IPS-NIHi11 (cell line): Measurements from ENCODE around the gene MYO1G.
A peak's percentile ranks its signal among the peaks of the same experiment; 100 is the strongest.
"Not testable (repeated sequence)": the region's sequence is repeated elsewhere in the genome, so short reads cannot be mapped to it uniquely, and the experiment has no call there.

Source experiments
- DNase-seq: peaks from one replicate; pipeline ENCODE4 v3.0.0; 2012; ENCODE audit warnings: mixed read lengths, low spot score

Gene MYO1G

DNA sequence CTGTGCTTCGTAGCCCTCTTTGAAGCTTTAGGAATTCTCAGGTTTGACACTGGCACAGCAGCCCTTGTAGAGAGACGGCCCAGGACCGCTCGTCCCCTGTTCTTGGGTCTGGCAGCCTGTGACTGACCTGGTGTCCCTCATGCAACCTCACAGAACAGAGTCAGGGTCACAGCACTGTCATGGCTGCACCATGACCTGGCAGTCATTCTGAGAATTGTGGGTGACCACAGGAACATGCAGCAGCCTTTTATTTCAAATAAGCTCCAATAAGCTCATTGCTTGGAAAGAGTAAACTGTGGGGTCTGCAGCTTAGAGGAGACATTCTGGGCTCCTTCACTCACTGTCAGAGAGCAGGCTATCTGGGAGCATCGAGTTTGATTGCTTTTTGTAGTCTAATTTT is 42.5 kb downstream of the MYO1G start:
- no peak for DNase-seq

DNA sequence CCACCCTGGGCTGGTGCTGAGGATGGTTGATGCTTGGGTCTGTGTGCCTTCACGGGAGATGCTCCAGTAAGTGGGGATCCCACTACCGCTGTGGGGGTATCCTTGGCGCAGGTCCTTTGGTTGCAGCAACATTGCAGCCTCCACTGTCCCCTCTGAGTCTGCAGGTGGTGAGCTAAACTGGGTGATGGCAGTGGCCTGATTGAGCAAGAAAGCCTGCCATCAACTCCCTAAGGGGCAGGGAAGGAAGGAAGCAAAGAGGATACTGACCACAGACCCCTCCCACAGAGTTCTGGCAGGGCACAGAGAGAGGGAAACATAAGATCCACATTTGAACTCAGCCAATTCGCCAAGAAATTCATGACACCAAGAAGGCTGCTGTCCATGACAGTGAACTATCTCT is 43.2 kb downstream of the MYO1G start:
- DNase-seq: no peak

DNA sequence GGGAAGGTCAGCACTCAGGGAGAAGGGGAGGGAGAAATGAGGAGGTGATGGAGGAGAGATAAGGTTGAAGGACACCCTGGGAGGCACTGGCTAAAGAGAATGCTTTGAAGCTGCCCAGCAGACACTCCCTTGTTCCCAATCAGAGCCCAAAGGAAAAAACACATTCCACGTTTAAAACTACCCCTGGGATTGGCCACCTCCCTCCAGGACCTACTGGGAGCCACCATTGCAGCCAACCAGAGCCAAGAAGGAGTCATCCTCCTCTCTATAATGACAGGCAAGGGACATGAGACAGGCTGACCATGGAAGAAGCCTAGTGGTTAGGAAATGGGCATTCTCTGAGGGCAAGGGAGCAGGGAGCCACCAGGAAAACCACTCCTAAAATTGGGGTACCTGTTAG is 43.8 kb downstream of the MYO1G start:
- DNase-seq: no peak

- not testable (repeated sequence) for DNase-seq
These were observed 44.3 kb downstream of the MYO1G start for GRCh38 chr7:44934510-44934909.

- no peak for DNase-seq
These were observed 47.9 kb downstream of the MYO1G start for GRCh38 chr7:44930921-44931320.

GRCh38 chr7:44922351-44922694 is 56.5 kb downstream of the MYO1G start:
- DNase-seq: no peak

DNA sequence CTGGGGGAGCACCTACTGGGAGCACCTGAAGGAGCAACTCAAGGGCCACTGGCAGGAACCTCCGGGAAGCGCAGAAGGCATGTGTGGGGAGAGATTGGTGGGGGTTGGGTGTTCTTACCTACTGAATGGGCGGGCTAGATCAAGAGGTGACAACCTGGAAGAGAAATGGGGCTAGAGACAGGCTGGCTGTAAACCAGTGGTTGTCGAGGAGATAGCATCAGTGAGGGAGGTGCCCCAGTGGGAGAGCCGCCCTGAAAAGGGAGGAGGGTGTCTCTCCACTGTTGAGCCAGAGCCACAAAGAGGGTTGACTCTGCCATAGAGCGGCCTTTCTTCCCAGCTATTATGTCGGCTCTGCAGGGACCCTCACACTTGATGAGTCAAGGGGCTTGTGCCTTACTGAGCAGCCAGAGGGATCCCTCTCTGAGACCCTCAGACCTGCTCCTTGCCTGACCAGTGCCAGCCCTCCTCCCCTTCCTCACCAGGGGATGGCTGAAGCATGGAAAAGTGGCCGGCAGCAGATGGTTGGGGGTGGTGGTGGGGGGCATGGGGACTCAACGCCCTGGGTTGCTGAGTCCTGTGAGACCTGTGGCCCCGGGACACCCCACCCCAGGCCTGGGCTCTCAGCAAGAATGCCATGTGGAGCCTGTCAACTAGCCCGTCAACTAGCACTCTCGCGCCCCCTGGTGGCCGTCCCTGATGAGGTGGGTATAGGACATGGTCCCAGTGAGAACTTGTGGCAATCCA is 57.0 kb downstream of the MYO1G start:
- DNase-seq: peak; percentile 81

- DNase-seq: no peak
These were observed 58.7 kb downstream of the MYO1G start for GRCh38 chr7:44920119-44920518.

GRCh38 chr7:44918029-44918428 is 60.8 kb downstream of the MYO1G start:
- no peak for DNase-seq

DNA sequence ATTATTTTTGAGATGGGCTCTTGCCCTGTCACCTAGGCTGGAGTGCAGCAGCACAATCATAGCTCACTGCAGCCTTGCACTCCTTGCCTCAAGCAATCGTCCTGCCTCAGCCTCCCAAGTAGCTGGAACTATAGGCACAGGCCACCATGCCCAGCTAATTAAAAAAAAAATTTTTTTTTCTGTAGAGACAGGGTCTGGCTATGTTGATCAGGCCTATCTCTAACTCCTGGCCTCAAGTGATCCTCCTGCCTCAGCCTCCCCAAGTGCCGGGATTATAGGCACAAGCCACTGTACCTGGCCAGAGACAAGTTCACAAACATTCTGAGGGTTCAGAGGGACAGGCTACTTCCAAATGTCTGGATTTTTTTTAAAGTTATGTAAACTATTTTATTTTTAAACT is 61.4 kb downstream of the MYO1G start:
- DNase-seq: no peak

DNA sequence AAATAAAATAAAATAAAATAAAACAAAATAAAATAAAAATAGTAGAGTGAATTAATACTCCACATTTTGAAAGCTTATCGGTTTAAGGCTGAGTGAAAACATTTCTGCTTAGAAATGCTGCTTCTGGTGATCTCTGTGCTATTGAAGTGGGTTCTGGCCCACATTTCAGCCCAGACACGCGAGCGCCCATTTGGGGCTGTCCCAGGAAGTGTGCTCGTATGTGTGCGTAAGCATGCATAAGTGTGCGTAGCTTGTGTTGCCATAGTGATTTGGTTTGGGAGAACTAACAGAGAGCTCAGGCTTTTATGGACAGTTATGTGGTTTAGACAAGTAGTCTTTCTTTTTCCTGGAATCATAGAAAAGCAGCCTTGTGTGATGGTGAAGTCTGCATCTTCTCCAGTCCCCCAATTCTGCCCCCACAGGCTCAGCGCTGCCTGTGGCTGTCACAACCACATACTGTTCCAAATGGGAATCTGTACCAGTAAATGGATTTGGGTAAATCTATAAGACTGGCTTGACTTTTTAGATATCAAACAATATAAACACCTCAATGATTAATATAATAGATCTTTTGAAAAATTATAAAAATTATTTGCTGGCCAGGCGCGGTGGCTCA is 63.7 kb downstream of the MYO1G start:
- DNase-seq: no peak

GRCh38 chr7:44912775-44913347 is 66.0 kb downstream of the MYO1G start:
- DNase-seq: peak; percentile 37
